ENCODE results near the gene SLC4A1. TPM values are rescaled to one million over a fixed set of nuclear protein-coding genes. Genes with fewer than 3 reads are reported as not detected.

Gene SLC4A1
- total RNA-seq, 2 experiments from 2014 or later: not detected

- Mint-ChIP-seq H3K9me3 (no peaks in the 10 kb centered on the region), H3K36me3 (ENCODE audit: low read depth) (no peaks in the 10 kb centered on the region), H3K4me1 (peaks cover 22% of the 10 kb centered on the region), H3K27ac (no peak overlapping the region), H3K4me3 (no peak overlapping the region), H3K27me3 (peaks cover 42% of the 10 kb centered on the region)
- ChIA-PET POLR2A (no interaction called here), CTCF (no interaction called here)
- no peak for DNase-seq
Observed at GRCh38 chr17:44308865-44309264, 40.9 kb upstream of the SLC4A1 start.

GRCh38 chr17:44308320-44308818, 40.4 kb upstream of the SLC4A1 start, which contains the start of gene RUNDC3A:
Gene RUNDC3A (plus strand): TSS chr17:44308601. CDS start chr17:44308833, 232 bp downstream.
- POLR2A ChIA-PET: no interaction called here

DNA sequence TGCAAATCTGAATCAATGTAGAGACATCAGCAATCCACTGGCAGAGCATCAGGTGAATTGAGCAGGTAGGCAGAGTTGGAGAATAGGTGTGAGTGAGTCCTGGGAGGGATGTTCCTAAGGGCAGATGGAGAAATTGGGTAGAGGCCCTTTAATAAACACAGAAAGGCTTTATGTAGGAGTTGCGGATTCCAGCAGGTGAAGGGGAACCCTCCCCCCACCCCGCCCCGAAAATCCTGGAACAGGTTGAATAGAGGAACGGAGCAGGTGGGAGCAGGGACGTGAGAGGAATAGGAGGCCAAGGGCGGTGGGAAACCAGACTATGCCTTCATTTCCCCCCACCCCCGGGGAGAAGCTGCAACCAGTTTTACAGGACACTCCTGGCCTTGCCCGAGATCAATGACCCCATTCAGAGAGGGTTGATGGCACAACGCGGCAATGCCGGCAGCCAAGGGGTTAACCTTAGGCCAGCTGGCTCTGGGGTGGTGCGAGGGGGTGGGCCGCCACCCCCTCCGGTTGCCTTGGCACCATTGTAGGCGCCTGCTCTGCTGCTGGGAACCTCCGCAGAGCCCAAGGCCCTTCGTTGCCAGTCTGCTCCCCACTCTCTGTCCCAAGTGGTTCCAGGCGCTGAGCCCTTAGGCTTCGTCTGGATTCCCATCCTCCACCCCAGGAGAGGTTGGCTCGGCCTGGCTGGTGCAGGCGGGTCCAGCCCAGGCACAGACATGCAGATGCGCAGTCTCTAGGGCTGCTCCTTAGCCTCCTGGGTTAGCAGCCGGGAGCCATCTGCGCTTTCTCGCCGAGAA, 39.7 kb upstream of the SLC4A1 start:
- Mint-ChIP-seq H3K27ac (no peak overlapping the region), H3K4me1 (peaks cover 22% of the 10 kb centered on the region), H3K27me3 (peaks cover 37% of the 10 kb centered on the region), H3K9me3 (no peaks in the 10 kb centered on the region), H3K36me3 (ENCODE audit: low read depth) (no peaks in the 10 kb centered on the region), H3K4me3 (no peak overlapping the region)
- ChIA-PET POLR2A (no interaction called here), CTCF (no interaction called here)
- no peak for DNase-seq

More at GRCh38 chr17:44308320-44308818, 40.4 kb upstream of the SLC4A1 start, which contains the start of gene RUNDC3A:
- no peaks in the 10 kb centered on the region for H3K36me3 Mint-ChIP-seq (ENCODE audit: low read depth)
- H3K27ac Mint-ChIP-seq: no peak within 1 kb of the TSS
- H3K4me1 Mint-ChIP-seq: peaks cover 22% of the 10 kb centered on the region
- DNase-seq: peak; percentile 80
- CTCF ChIA-PET: no interaction called here
- H3K9me3 Mint-ChIP-seq: no peaks in the 10 kb centered on the region
- H3K27me3 Mint-ChIP-seq: peaks cover 41% of the 10 kb centered on the region
- H3K4me3 Mint-ChIP-seq: no peak within 1 kb of the TSS

- Mint-ChIP-seq H3K36me3 (ENCODE audit: low read depth) (no peaks in the 10 kb centered on the region), H3K27me3 (peaks cover 30% of the 10 kb centered on the region), H3K9me3 (no peaks in the 10 kb centered on the region), H3K4me1 (peaks cover 18% of the 10 kb centered on the region), H3K27ac (no peak overlapping the region), H3K4me3 (no peak overlapping the region)
- CTCF ChIA-PET: no interaction called here
- POLR2A ChIA-PET: interaction anchor here (0.9 kb wide), 1 partner anchor 83 kb away, joined by 3 read pairs; no protein-coding TSS in a partner anchor
- DNase-seq: no peak
Observed at GRCh38 chr17:44304651-44305050, 36.7 kb upstream of the SLC4A1 start.

DNA sequence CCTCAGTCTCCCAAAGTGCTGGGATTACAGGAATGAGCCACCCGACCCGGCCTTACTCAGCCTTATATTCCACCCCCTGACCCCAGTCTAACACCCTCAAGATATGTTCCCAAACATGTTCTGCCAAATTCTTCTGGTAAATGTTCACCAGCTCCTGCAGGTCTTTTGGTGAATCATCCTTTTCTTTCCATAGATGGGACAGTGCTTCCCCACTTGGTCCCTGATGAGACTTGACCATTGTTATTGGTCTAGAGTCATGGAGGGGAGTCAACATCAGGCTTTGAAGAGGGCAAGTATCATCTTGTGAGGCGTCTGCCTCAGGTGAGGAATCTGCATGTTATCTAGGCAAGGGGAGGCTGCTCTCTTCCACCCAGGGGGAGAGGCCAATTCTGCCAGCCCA, 30.0 kb upstream of the SLC4A1 start:
- H3K4me1 Mint-ChIP-seq: no peaks in the 10 kb centered on the region
- H3K36me3 Mint-ChIP-seq (ENCODE audit: low read depth): no peaks in the 10 kb centered on the region
- POLR2A ChIA-PET: no interaction called here
- H3K9me3 Mint-ChIP-seq: no peaks in the 10 kb centered on the region
- H3K4me3 Mint-ChIP-seq: no peak overlapping the region
- no peak for DNase-seq
- no peak overlapping the region for H3K27ac Mint-ChIP-seq
- H3K27me3 Mint-ChIP-seq: peaks cover 13% of the 10 kb centered on the region
- CTCF ChIA-PET: no interaction called here

GRCh38 chr17:44293509-44294226, 25.7 kb upstream of the SLC4A1 start:
- Mint-ChIP-seq H3K9me3 (no peaks in the 10 kb centered on the region), H3K4me3 (no peak overlapping the region), H3K36me3 (ENCODE audit: low read depth) (no peaks in the 10 kb centered on the region), H3K27me3 (peaks cover 17% of the 10 kb centered on the region), H3K4me1 (no peaks in the 10 kb centered on the region), H3K27ac (no peak overlapping the region)
- DNase-seq: no peak
- POLR2A ChIA-PET: no interaction called here
- CTCF ChIA-PET: interaction anchor here (0.6 to 1.6 kb wide), 4 partner anchors 9 to 166 kb away, joined by 3 to 5 read pairs (median 4); partner anchors contain the start of gene GRN

DNA sequence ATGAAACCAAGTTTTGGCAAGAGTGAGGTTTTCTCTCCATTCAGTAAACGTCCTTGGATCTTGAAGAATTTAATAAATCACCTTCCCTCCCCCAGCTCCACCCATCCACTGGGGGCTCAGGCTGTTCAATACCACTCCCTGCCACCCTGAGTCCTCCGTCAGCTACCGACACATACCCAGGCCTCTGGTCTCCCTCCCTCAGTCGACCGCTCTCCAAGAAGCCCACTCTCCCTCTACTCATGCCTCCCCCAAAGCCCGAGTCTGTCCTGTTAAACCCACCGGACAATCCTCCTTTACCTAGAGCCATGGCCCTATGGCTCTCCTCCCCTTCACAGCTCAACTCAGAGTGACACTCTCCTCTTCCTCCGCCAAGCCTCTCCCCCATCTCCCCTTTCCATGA, 19.7 kb upstream of the SLC4A1 start:
- no peak overlapping the region for H3K27ac Mint-ChIP-seq
- DNase-seq: no peak
- no peaks in the 10 kb centered on the region for H3K9me3 Mint-ChIP-seq
- H3K4me1 Mint-ChIP-seq: no peaks in the 10 kb centered on the region
- ChIA-PET CTCF (interaction anchor here (0.9 kb wide), 1 partner anchor 14 kb away, joined by 3 read pairs; no protein-coding TSS in a partner anchor), POLR2A (no interaction called here)
- H3K27me3 Mint-ChIP-seq: peaks cover 13% of the 10 kb centered on the region
- no peaks in the 10 kb centered on the region for H3K36me3 Mint-ChIP-seq (ENCODE audit: low read depth)
- H3K4me3 Mint-ChIP-seq: no peak overlapping the region

DNA sequence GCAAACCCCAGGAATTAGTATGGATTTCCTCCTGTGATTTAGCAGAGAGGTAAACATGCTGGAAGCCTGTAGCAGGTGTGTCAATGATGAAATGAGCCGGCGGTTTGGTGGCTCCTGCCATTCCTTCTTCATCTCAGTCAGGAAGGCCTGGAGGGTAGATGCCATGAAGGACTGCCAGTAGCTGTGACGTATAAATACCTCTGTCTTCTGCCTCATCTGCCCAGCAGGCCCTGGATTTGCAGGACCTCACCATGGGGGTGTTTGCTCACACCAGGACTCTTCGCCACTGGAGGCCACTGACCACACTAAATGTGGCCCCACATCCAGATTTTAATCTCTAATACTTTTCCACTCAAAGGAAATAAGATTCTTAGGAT, 16.1 kb upstream of the SLC4A1 start:
- POLR2A ChIA-PET: no interaction called here

GRCh38 chr17:44283344-44284023, 15.5 kb upstream of the SLC4A1 start:
- no peak for DNase-seq
- H3K9me3 Mint-ChIP-seq: no peaks in the 10 kb centered on the region
- peaks cover 4% of the 10 kb centered on the region for H3K27me3 Mint-ChIP-seq
- H3K36me3 Mint-ChIP-seq (ENCODE audit: low read depth): no peaks in the 10 kb centered on the region
- no peak overlapping the region for H3K4me3 Mint-ChIP-seq
- ChIA-PET CTCF (interaction anchor here (0.6 kb wide), 1 partner anchor 10 kb away, joined by 5 read pairs; no protein-coding TSS in a partner anchor), POLR2A (no interaction called here)
- peaks cover 13% of the 10 kb centered on the region for H3K4me1 Mint-ChIP-seq
- H3K27ac Mint-ChIP-seq: no peak overlapping the region

More for the DNA sequence above, 16.1 kb upstream of the SLC4A1 start:
- no peaks in the 10 kb centered on the region for H3K36me3 Mint-ChIP-seq (ENCODE audit: low read depth)
- H3K4me1 Mint-ChIP-seq: peaks cover 13% of the 10 kb centered on the region
- CTCF ChIA-PET: interaction anchor here (1.1 kb wide), 1 partner anchor 9 kb away, joined by 3 read pairs; no protein-coding TSS in a partner anchor
- no peak overlapping the region for H3K27ac Mint-ChIP-seq
- H3K9me3 Mint-ChIP-seq: no peaks in the 10 kb centered on the region
- peaks cover 5% of the 10 kb centered on the region for H3K27me3 Mint-ChIP-seq
- DNase-seq: no peak
- no peak overlapping the region for H3K4me3 Mint-ChIP-seq

DNA sequence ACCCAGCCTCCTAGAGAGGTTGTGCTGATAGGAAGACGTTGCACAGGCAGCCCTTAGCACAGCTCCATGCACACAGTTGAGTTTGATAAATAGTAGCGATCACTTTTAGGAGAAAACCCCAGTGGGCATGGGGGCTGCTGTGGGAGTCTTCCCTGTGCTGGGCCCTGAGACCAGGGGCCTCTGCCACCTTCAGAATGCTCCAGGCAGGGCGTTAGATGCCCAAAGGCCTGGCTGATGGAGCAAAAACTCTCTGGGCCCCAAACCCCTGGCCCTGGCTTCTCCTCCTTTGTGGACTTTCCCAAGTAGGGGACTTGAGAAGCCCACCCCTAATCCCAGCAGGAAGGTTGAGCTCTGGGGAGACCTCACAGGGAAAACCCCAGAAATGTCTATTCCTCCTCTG, 14.3 kb upstream of the SLC4A1 start:
- Mint-ChIP-seq H3K9me3 (no peaks in the 10 kb centered on the region), H3K27ac (no peak overlapping the region), H3K4me1 (peaks cover 13% of the 10 kb centered on the region), H3K4me3 (no peak overlapping the region), H3K27me3 (peaks cover 6% of the 10 kb centered on the region), H3K36me3 (ENCODE audit: low read depth) (no peaks in the 10 kb centered on the region)
- POLR2A ChIA-PET: no interaction called here
- no peak for DNase-seq
- CTCF ChIA-PET: interaction anchor here (0.6 to 0.7 kb wide), 2 partner anchors 61 to 72 kb away, joined by 3 read pairs; no protein-coding TSS in a partner anchor

DNA sequence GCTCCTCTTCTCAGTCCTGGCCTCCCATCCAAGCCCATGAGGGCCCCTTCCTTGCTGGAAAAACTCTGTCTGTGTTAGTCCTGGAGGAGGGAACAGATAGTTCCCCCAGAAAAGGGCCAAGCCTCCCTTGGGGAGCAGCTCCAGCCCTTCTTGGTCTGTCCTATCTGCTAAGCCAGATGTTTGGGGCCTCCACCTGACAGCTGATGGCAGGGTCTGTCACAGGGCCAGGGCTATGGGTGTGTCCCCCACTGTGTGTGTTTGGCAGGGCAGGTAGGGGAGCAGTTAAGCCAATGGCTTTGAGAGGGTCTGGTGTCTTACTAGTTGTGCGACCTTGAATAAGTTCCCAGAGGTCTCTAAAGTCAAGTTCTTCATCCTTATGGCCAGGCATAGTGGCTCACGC, 13.6 kb upstream of the SLC4A1 start:
- Mint-ChIP-seq H3K4me1 (peaks cover 13% of the 10 kb centered on the region), H3K4me3 (no peak overlapping the region), H3K27me3 (peaks cover 6% of the 10 kb centered on the region), H3K9me3 (no peaks in the 10 kb centered on the region), H3K27ac (no peak overlapping the region), H3K36me3 (ENCODE audit: low read depth) (no peaks in the 10 kb centered on the region)
- POLR2A ChIA-PET: no interaction called here
- DNase-seq: no peak
- CTCF ChIA-PET: interaction anchor here (0.7 kb wide), 1 partner anchor 71 kb away, joined by 3 read pairs; no protein-coding TSS in a partner anchor

DNA sequence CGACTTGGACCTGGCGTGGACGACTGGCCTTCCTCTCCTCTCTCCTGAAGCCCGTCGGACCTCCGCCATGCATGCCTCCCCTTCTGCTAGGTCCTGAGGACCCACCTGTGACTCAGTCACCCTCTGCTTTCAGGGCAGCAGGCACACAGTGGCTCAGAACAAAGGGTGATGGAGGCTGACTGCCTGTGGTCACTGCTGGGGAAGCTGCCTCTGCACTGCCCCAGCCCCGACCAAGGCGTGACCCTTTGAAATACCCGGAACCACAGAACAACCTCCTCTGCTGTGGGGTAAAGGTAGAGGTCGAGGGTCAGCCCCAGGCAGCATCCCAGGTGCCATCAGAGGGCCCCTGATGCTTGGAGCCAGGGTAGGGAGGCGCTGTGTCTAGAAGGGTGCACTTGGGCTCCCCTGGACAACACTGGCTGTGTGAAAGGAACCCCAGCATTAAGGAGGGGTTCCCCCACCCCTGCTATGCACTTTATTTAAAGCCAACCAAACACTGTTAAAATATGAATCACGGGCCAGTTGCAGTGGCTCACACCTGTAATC, 12.5 kb upstream of the SLC4A1 start:
- ChIA-PET CTCF (interaction anchor here (0.6 kb wide), 1 partner anchor 596 kb away, joined by 3 read pairs; no protein-coding TSS in a partner anchor), POLR2A (interaction anchor here (1.3 kb wide), 1 partner anchor 14 kb away, joined by 4 read pairs; no protein-coding TSS in a partner anchor)
- Mint-ChIP-seq H3K4me3 (no peak overlapping the region), H3K4me1 (peaks cover 13% of the 10 kb centered on the region), H3K9me3 (no peaks in the 10 kb centered on the region), H3K36me3 (ENCODE audit: low read depth) (no peaks in the 10 kb centered on the region), H3K27me3 (peaks cover 6% of the 10 kb centered on the region), H3K27ac (no peak overlapping the region)
- DNase-seq: no peak

Measured in activated CD4-positive, alpha-beta memory T cell treated with anti-CD3 and anti-CD28 coated beads, Interleukin-2, amount 10 ng/mL, durations not matched to agents 7 days and 5 days (primary cell).